K562 (cell line): Measurements from ENCODE around the gene FLCN. TPM values are rescaled to one million over a fixed set of nuclear protein-coding genes. Genes with fewer than 3 reads are reported as not detected.
A peak's percentile ranks its signal among the peaks of the same experiment; 100 is the strongest.

ENCODE experiments used
- ARHGAP35 ChIP-seq: fragments of 450-650 bp; IDR thresholded peaks from 2 replicates; pipeline ENCODE4 v1.6.1; 2018; ENCODE audit not compliant: partially characterized antibody
- DDX20 ChIP-seq: fragments of 450-650 bp; IDR thresholded peaks from 2 replicates; pipeline ENCODE4 v1.6.1; 2016; ENCODE audit warnings: missing genetic modification characterization, low read depth, mild to moderate bottlenecking, missing compliant biosample characterization, moderate library complexity
- DNMT1 ChIP-seq: fragments of 450-650 bp; IDR thresholded peaks from 2 replicates; pipeline ENCODE4 v1.6.1; 2016; ENCODE audit warnings: antibody characterized with exemption, mild to moderate bottlenecking
- FUS ChIP-seq: fragments of 200-400 bp; formaldehyde crosslinking; optimal IDR thresholded peaks from 2 replicates; pipeline ENCODE3; 2017; ENCODE audit warnings: low read depth, low read length
- HDGF ChIP-seq: fragments of 450-650 bp; IDR thresholded peaks from 2 replicates; pipeline ENCODE4 v1.6.1; 2016
- HNRNPH1 ChIP-seq: fragments of 200-400 bp; formaldehyde crosslinking; optimal IDR thresholded peaks from 2 replicates; pipeline ENCODE3; 2017; ENCODE audit warnings: low read depth, mild to moderate bottlenecking, low read length, moderate library complexity
- NFIX ChIP-seq: fragments of 250-450 bp; sonication (Bioruptor Pico); IDR thresholded peaks from 2 replicates; pipeline ENCODE4 v1.4.0; 2020; ENCODE audit warnings: low read depth, mild to moderate bottlenecking, moderate library complexity
- SRSF1 ChIP-seq: fragments of 200-400 bp; formaldehyde crosslinking; IDR thresholded peaks from 2 replicates; pipeline ENCODE4 v1.6.1; 2017; ENCODE audit warnings: mild to moderate bottlenecking, low read depth, low read length, moderate library complexity
- TRIM28 ChIP-seq: fragments of 450-650 bp; IDR thresholded peaks from 2 replicates; pipeline ENCODE4 v1.6.1; 2017
- U2AF2 ChIP-seq: fragments of 200-400 bp; formaldehyde crosslinking; optimal IDR thresholded peaks from 2 replicates; pipeline ENCODE3; 2017; ENCODE audit warnings: low read depth, mild to moderate bottlenecking, low read length
- YBX1 ChIP-seq: fragments of 450-650 bp; IDR thresholded peaks from 2 replicates; pipeline ENCODE4 v1.7.1; 2016; ENCODE audit warnings: mild to moderate bottlenecking
- ZNF583 ChIP-seq: fragments of 250-450 bp; sonication (Bioruptor Pico); IDR thresholded peaks from 2 replicates; pipeline ENCODE4 v1.4.0; 2020
- polyA plus RNA-seq, 8 experiments: library from polyadenylated mRNA; depleted of rRNA in 4 of 8; stranded (reverse) in 5 of 8; unstranded in 3 of 8; fragments of >200 nt; fragmentation: Nextera tagmentation in 2 of 8; fragmentation: Illumina TruSeq in 1 of 8; extraction: Ambion mirVana in 2 of 8; extraction: Trizol in 1 of 8; gene quantifications; 2 replicates each; pipeline versions ENCODE4 v1.2.1 to v1.2.3, GENCODE V29; 2011 to 2014; ENCODE audit warnings: inconsistent platforms in 1 of 8, missing spikeins in 1 of 8
- total RNA-seq, 7 experiments: library from RNA; depleted of rRNA in 6 of 7; stranded (reverse); fragments of >200 nt in 6 of 7; fragmentation: Illumina TruSeq in 2 of 7; extraction: Trizol in 2 of 7; gene quantifications; 2 replicates each; pipeline versions ENCODE4 v1.2.1 to v1.2.3, GENCODE V29; 2011 to 2021; ENCODE audit warnings: low replicate concordance in 1 of 7
- TF ChIP-seq, protein P1 (sequence below), 2 experiments: fragments of 450-650 bp in 1 of 2; sonication (generic) in 1 of 2; formaldehyde crosslinking; conservative IDR thresholded peaks; 2 replicates each; pipeline versions ENCODE4 v1.4.0 to v1.8.1; 2020 to 2022; ENCODE audit warnings: mild to moderate bottlenecking in 1 of 2, missing genetic modification reagents in 1 of 2
- TF ChIP-seq, protein P2 (sequence below): fragments of 200-400 bp; formaldehyde crosslinking; IDR thresholded peaks from 2 replicates; pipeline ENCODE4 v1.6.1; 2017; ENCODE audit warnings: mild to moderate bottlenecking, low read depth, low read length, moderate library complexity
- TF ChIP-seq, protein P3 (sequence below): fragments of 450-650 bp; formaldehyde crosslinking; IDR thresholded peaks from 2 replicates; pipeline ENCODE4 v1.4.0; 2020; ENCODE audit warnings: mild to moderate bottlenecking, moderate library complexity
- TF ChIP-seq, protein P4 (sequence below): fragments of 250-450 bp; sonication (Bioruptor Pico); IDR thresholded peaks from 2 replicates; pipeline ENCODE4 v1.8.0; 2022; ENCODE audit warnings: inconsistent platforms
- TF ChIP-seq, protein P5 (sequence below): sonication (generic); formaldehyde crosslinking; IDR thresholded peaks from 2 replicates; pipeline ENCODE4 v1.8.1; 2023; ENCODE audit warnings: mild to moderate bottlenecking, missing genetic modification reagents, moderate library complexity
- TF ChIP-seq, protein P6 (sequence below): fragments of 450-650 bp; IDR thresholded peaks from 2 replicates; pipeline ENCODE4 v1.6.1; 2014; ENCODE audit warnings: low read depth, mild to moderate bottlenecking, moderate library complexity, borderline replicate concordance

FLCN gene
- total and polyA plus RNA-seq, 9 of the 15 experiments (the other 6 are each of a cell fraction or from before 2014, with no cell fraction given), result 1.6 to 33.5 (median 10.9) TPM

DNA sequence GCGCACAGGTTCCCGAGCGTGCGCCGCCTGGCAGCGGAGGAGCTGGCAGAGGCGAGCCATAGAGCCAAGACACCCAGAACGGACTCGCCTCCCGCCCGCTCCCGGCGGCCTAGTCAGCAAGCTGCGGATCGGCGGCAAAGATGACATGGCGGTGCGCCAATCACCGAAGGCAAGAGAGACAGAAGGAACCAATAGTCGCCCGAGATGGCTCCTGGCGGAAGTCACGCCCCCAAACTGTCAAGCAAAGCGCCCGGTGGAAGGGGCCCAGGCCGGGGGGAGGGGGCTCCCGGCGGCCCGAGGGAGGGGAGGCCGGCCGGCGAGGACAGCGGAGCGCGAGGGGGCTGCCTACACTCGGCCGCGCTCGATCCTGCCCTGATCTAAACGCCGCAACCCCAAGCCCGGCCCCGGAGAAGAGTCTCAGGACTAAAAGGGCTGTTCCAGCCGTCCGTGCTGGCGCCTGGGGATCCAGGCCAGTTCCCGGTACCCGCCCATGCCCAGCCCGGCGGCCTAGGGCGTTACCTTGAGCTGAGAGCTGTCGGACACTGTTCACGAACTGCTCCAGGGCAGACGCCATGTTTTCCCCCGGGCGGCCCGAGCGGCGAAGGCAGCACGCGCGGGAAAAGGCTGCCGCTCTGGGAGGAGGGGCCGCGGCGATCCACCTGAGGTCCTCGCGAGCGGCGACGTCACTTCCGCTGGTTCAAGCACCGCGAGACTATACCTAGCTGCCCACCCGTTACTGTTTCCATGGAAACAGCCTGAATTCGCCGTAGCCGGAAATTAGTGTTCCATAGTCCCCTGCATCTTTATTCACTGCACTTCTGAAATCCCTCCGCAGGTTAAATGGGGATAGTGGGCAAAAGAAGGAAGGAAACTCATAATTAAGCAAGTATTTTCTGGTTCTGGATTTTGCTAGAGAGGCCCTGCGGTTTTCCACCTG is 43.9 kb upstream of the FLCN start, which contains the start of gene COPS3 (continued):
- no peak for TF ChIP-seq HNRNPH1
- no peak for TF ChIP-seq YBX1
- TF ChIP-seq, protein P1, sequence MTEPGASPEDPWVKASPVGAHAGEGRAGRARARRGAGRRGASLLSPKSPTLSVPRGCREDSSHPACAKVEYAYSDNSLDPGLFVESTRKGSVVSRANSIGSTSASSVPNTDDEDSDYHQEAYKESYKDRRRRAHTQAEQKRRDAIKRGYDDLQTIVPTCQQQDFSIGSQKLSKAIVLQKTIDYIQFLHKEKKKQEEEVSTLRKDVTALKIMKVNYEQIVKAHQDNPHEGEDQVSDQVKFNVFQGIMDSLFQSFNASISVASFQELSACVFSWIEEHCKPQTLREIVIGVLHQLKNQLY (CRISPR knock-in tag; conservative IDR thresholded peaks at IDR 0.05), result no peak
- TF ChIP-seq TRIM28, result no peak
- TF ChIP-seq DNMT1, result no peak
- TF ChIP-seq FUS, result no peak
- TF ChIP-seq, protein P2, sequence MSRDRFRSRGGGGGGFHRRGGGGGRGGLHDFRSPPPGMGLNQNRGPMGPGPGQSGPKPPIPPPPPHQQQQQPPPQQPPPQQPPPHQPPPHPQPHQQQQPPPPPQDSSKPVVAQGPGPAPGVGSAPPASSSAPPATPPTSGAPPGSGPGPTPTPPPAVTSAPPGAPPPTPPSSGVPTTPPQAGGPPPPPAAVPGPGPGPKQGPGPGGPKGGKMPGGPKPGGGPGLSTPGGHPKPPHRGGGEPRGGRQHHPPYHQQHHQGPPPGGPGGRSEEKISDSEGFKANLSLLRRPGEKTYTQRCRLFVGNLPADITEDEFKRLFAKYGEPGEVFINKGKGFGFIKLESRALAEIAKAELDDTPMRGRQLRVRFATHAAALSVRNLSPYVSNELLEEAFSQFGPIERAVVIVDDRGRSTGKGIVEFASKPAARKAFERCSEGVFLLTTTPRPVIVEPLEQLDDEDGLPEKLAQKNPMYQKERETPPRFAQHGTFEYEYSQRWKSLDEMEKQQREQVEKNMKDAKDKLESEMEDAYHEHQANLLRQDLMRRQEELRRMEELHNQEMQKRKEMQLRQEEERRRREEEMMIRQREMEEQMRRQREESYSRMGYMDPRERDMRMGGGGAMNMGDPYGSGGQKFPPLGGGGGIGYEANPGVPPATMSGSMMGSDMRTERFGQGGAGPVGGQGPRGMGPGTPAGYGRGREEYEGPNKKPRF, result no peak
- no peak for TF ChIP-seq ARHGAP35
- TF ChIP-seq NFIX (CRISPR knock-in tag), result no peak
- no peak for TF ChIP-seq SRSF1
- TF ChIP-seq HDGF, result no peak
- no peak for TF ChIP-seq ZNF583 (CRISPR knock-in tag)
- TF ChIP-seq, protein P3, sequence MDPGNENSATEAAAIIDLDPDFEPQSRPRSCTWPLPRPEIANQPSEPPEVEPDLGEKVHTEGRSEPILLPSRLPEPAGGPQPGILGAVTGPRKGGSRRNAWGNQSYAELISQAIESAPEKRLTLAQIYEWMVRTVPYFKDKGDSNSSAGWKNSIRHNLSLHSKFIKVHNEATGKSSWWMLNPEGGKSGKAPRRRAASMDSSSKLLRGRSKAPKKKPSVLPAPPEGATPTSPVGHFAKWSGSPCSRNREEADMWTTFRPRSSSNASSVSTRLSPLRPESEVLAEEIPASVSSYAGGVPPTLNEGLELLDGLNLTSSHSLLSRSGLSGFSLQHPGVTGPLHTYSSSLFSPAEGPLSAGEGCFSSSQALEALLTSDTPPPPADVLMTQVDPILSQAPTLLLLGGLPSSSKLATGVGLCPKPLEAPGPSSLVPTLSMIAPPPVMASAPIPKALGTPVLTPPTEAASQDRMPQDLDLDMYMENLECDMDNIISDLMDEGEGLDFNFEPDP (CRISPR knock-in tag), result no peak
- TF ChIP-seq, protein P4, sequence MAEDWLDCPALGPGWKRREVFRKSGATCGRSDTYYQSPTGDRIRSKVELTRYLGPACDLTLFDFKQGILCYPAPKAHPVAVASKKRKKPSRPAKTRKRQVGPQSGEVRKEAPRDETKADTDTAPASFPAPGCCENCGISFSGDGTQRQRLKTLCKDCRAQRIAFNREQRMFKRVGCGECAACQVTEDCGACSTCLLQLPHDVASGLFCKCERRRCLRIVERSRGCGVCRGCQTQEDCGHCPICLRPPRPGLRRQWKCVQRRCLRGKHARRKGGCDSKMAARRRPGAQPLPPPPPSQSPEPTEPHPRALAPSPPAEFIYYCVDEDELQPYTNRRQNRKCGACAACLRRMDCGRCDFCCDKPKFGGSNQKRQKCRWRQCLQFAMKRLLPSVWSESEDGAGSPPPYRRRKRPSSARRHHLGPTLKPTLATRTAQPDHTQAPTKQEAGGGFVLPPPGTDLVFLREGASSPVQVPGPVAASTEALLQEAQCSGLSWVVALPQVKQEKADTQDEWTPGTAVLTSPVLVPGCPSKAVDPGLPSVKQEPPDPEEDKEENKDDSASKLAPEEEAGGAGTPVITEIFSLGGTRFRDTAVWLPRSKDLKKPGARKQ (CRISPR knock-in tag), result no peak
- no peak for TF ChIP-seq DDX20 (tag)
- TF ChIP-seq, protein P5, sequence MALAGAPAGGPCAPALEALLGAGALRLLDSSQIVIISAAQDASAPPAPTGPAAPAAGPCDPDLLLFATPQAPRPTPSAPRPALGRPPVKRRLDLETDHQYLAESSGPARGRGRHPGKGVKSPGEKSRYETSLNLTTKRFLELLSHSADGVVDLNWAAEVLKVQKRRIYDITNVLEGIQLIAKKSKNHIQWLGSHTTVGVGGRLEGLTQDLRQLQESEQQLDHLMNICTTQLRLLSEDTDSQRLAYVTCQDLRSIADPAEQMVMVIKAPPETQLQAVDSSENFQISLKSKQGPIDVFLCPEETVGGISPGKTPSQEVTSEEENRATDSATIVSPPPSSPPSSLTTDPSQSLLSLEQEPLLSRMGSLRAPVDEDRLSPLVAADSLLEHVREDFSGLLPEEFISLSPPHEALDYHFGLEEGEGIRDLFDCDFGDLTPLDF (CRISPR knock-in tag), result peak; percentile 98
- TF ChIP-seq, protein P6, sequence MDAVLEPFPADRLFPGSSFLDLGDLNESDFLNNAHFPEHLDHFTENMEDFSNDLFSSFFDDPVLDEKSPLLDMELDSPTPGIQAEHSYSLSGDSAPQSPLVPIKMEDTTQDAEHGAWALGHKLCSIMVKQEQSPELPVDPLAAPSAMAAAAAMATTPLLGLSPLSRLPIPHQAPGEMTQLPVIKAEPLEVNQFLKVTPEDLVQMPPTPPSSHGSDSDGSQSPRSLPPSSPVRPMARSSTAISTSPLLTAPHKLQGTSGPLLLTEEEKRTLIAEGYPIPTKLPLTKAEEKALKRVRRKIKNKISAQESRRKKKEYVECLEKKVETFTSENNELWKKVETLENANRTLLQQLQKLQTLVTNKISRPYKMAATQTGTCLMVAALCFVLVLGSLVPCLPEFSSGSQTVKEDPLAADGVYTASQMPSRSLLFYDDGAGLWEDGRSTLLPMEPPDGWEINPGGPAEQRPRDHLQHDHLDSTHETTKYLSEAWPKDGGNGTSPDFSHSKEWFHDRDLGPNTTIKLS, result peak; percentile 70
- TF ChIP-seq U2AF2, result no peak
